Measurements from ENCODE around the gene DDX49. TPM values are rescaled to one million over a fixed set of nuclear protein-coding genes. Genes with fewer than 3 reads are reported as not detected.
A peak's percentile ranks its signal among the peaks of the same experiment; 100 is the strongest.

Gene DDX49
- total RNA-seq, 4 donors from 2014 or later = 36.1 to 61.0 (median 46.9) TPM

GRCh38 chr19:18967358-18968146 lies 48.0 kb downstream of the DDX49 start:
- H3K27ac ChIP-seq = peak overlapping the region in 3 of 4 donors; percentile 50 to 74 (median 63)
- no peaks in the 10 kb centered on the region for H3K9me3 ChIP-seq
- peak; percentile 69 for ATAC-seq

GRCh38 chr19:18969931-18970659 lies 50.6 kb downstream of the DDX49 start:
- no peak for ATAC-seq
- peaks cover 6% of the 10 kb centered on the region for H3K27me3 ChIP-seq
- H3K4me1 ChIP-seq = peaks cover 0 to 4% (median 0%) of the 10 kb centered on the region in 3 donors
- H3K9me3 ChIP-seq = no peaks in the 10 kb centered on the region
- TF ChIP-seq EP300 (IDR thresholded peaks at IDR 0.05) (no peak), POLR2AphosphoS5 (IDR thresholded peaks at IDR 0.05) (no peak), POLR2A (IDR thresholded peaks at IDR 0.05) (no peak)
- TF ChIP-seq, protein P1, sequence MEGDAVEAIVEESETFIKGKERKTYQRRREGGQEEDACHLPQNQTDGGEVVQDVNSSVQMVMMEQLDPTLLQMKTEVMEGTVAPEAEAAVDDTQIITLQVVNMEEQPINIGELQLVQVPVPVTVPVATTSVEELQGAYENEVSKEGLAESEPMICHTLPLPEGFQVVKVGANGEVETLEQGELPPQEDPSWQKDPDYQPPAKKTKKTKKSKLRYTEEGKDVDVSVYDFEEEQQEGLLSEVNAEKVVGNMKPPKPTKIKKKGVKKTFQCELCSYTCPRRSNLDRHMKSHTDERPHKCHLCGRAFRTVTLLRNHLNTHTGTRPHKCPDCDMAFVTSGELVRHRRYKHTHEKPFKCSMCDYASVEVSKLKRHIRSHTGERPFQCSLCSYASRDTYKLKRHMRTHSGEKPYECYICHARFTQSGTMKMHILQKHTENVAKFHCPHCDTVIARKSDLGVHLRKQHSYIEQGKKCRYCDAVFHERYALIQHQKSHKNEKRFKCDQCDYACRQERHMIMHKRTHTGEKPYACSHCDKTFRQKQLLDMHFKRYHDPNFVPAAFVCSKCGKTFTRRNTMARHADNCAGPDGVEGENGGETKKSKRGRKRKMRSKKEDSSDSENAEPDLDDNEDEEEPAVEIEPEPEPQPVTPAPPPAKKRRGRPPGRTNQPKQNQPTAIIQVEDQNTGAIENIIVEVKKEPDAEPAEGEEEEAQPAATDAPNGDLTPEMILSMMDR (IDR thresholded peaks at IDR 0.05) = no peak
- H3K4me3 ChIP-seq = no peak overlapping the region
- WGBS, 2 donors (ENCODE audit: low coverage in 1 of 2) = 35 to 76% methylated on average over 3 to 13 of the region's 13 CpGs
- no peaks in the 10 kb centered on the region for H3K36me3 ChIP-seq
- peak overlapping the region in 2 of 4 donors; percentile 23 to 74 for H3K27ac ChIP-seq

More at GRCh38 chr19:18967358-18968146, 48.0 kb downstream of the DDX49 start:
- WGBS, 2 donors (ENCODE audit: low coverage in 1 of 2) = 35 to 52% methylated on average over 5 to 10 of the region's 11 CpGs
- H3K27me3 ChIP-seq = peaks cover 16% of the 10 kb centered on the region
- H3K4me3 ChIP-seq = no peak overlapping the region
- TF ChIP-seq POLR2AphosphoS5 (IDR thresholded peaks at IDR 0.05) (no peak), POLR2A (IDR thresholded peaks at IDR 0.05) (no peak), EP300 (IDR thresholded peaks at IDR 0.05) (no peak)
- TF ChIP-seq, protein P1 (IDR thresholded peaks at IDR 0.05) = no peak
- H3K36me3 ChIP-seq = no peaks in the 10 kb centered on the region
- H3K4me1 ChIP-seq = peaks cover 0 to 4% (median 0%) of the 10 kb centered on the region in 3 donors

DNA sequence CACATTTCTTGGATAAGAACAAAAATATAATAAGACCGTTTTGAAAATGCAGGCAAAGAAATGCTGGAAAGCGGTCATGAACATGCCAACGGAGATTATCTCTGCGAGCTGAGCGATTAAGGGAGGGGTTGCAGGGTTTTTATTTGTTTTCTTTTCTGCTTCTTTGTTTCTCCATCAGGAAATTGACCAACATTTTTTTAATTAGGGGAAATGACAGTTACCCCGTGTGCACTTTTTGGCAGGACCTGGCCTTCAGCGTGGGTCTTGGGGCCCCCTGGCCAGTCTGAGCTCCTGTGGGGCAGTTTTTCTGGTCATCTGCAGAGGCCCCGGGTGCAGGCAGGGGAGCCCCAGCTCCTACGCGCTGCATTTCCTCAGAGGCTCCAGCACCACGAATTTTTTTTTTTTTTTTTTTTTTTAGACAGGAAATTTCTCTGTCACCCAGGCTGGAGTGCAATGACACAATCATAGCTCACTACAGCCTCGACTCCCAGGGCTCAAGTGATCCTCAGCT lies 52.8 kb downstream of the DDX49 start:
- Histone ChIP-seq H3K4me3 (no peak overlapping the region), H3K36me3 (no peaks in the 10 kb centered on the region), H3K27ac (peak overlapping the region in 1 of 4 donors; percentile 59), H3K27me3 (peaks cover 5% of the 10 kb centered on the region), H3K9me3 (no peaks in the 10 kb centered on the region), H3K4me1 (peaks cover 0 to 4% (median 0%) of the 10 kb centered on the region in 3 donors)
- ATAC-seq = peak; percentile 44
- WGBS, 2 donors (ENCODE audit: low coverage in 1 of 2) = 32 to 49% methylated on average over 9 to 11 of the region's 12 CpGs
- TF ChIP-seq, protein P1 (IDR thresholded peaks at IDR 0.05) = no peak
- no peak for TF ChIP-seq POLR2AphosphoS5 (IDR thresholded peaks at IDR 0.05)

DNA sequence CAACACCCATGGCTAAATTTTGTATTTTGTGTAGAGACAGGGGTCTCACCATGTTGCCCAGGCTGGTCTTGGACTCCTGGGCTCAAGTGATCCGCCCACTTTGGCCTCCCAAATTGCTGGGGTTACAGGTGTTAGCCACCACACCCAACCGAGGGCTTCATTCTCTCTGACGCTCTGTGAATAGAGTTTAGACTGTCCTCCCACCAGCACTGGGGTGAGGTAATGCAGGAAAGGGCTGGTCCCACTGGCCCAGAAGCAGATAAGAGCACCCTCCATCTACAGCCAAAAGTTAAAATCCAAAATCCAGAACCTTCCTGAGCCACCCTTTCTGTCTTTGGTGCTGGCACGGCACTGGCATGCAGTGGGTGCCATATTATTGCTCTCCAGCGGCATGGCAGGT lies 53.3 kb downstream of the DDX49 start:
- H3K4me1 ChIP-seq = peaks cover 0 to 4% (median 0%) of the 10 kb centered on the region in 3 donors
- TF ChIP-seq POLR2A (IDR thresholded peaks at IDR 0.05) (no peak), EP300 (IDR thresholded peaks at IDR 0.05) (no peak), POLR2AphosphoS5 (IDR thresholded peaks at IDR 0.05) (no peak)
- TF ChIP-seq, protein P1 (IDR thresholded peaks at IDR 0.05) = no peak
- peaks cover 5% of the 10 kb centered on the region for H3K27me3 ChIP-seq
- H3K36me3 ChIP-seq = no peaks in the 10 kb centered on the region
- peak overlapping the region in 2 of 4 donors; percentile 47 to 59 for H3K27ac ChIP-seq
- no peak for ATAC-seq
- no CpG with 5 or more reads among the region's 5 CpGs for WGBS, 2 donors (ENCODE audit: low coverage in 1 of 2)
- no peak overlapping the region for H3K4me3 ChIP-seq
- no peaks in the 10 kb centered on the region for H3K9me3 ChIP-seq

Data from gastroesophageal sphincter (tissue), 4 donors.